Suppressor macrophage treated with lipopolysaccharide for 1 hour (primary cell): ENCODE measurements around the gene SLC66A2.

Source experiments
- DNase-seq, 3 donors: peaks; one replicate each; pipeline ENCODE4 v3.0.0-alpha.2; 2020 to 2022

Gene SLC66A2

DNA sequence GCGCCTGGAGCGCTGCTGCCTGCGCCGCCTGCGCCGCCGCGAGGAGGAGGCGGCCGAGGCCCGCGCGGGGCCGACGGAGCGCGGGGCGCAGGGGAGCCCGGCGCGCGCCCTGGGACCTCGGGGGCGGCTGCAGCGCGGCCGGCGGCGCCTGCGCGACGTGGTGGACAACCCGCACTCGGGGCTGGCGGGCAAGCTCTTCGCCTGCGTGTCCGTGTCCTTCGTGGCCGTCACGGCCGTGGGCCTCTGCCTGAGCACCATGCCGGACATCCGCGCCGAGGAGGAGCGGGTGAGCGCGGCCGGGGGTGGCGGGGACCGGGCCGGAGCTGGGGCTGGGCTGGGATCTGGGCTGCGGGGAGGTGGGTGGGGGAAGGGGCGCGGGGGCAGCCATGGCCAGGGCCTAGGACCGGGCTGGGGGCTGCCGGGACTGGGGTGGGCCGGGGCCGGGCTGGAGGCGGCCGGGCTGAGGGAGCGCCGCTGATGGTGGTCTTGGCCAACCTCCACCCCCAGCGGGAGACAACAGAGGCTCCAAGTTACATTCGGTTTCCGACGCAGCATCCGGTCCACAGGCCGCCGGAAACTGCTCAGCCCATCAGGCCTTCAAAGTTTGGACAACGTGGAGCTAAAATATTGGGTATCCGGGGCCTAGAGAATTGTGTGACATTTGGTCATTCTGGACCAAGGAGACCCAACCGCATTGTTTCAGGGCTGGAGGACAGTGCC, 87.3 kb downstream of the SLC66A2 start:
- DNase-seq, result no peak

DNA sequence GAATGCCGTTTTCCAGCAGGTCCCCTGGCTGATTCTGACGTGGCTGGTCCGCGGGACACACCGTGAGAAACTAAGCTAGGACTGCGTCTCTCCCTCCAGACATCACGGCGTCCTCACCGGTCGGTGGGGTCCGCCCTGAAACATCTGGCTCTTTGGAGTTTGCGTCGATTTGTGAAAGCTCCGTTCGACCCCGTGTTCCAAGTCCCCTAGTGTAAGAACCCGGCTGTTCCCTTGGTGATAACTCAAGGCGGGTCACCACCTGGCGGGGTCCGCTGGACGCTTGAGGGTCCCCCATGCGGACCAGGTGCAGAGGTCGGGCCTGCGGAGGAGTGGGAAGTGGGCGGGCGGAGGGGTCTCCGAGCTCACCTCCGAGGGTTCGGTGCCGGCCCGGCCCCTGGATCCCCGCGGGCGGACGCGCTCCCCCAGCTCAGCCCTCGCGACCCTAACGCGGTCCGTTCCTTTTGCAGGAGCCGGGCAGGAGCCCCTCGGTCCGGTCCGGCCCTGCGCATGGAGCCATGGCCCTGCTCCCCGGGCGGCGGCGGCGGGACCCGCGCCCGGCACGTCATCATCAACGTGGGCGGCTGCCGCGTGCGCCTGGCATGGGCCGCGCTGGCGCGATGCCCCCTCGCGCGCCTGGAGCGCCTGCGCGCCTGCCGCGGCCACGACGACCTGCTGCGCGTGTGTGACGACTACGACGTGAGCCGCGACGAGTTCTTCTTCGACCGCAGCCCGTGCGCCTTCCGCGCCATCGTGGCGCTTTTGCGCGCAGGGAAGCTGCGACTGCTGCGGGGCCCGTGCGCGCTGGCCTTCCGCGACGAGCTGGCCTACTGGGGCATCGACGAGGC, 88.1 kb downstream of the SLC66A2 start:
- no peak for DNase-seq

- DNase-seq, result no peak
Measured at GRCh38 chr18:79862562-79862961, 88.9 kb downstream of the SLC66A2 start.

- no peak for DNase-seq
Measured at GRCh38 chr18:79861687-79862086, 89.8 kb downstream of the SLC66A2 start.

DNA sequence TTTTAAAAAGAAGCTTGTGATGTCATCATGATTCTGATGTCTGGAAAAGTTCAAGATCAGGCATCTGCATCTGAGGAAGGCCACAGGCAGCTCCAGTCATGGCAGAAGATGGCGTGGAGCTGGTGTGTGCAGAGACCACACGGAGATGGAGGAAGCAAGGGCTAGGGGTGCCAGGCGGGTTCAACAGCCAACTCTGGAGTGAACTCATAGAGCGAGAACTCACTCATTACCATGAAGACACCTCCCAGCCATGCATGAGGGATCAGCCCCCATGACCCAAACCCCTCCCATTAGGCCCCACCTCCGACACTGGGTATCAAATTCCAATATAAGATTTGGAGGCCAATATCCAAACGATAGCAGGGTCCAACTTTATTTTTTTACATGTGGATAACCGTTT, 92.1 kb downstream of the SLC66A2 start:
- DNase-seq, result no peak

DNA sequence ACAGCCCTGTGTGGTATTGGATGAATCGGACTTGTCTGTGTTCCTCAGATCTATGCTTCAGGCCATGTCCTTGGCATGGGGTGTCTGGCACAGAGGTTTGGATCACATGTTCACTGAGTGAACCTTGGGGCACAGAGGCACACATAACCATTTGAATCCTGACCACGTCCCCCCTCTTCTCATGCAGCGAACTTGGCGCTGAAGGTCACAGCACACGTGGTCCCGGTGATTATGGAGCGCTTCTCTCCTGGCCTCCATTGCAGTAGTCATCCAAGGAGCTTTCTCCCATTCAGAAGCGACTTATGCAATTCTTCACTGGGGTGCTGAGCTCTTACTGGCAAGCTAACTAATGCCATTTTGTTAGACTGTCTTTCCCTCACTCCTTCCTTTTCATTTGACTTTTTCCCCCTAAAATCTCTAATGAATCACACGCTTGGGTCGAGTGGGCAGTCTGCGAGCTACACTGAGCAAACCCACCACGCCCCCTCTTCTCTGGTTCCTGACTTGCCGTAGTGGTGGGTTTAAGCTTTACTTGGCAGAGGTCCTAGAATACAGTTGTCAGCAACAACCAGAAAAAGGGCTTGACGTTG, 94.3 kb downstream of the SLC66A2 start:
- DNase-seq, result no peak

DNA sequence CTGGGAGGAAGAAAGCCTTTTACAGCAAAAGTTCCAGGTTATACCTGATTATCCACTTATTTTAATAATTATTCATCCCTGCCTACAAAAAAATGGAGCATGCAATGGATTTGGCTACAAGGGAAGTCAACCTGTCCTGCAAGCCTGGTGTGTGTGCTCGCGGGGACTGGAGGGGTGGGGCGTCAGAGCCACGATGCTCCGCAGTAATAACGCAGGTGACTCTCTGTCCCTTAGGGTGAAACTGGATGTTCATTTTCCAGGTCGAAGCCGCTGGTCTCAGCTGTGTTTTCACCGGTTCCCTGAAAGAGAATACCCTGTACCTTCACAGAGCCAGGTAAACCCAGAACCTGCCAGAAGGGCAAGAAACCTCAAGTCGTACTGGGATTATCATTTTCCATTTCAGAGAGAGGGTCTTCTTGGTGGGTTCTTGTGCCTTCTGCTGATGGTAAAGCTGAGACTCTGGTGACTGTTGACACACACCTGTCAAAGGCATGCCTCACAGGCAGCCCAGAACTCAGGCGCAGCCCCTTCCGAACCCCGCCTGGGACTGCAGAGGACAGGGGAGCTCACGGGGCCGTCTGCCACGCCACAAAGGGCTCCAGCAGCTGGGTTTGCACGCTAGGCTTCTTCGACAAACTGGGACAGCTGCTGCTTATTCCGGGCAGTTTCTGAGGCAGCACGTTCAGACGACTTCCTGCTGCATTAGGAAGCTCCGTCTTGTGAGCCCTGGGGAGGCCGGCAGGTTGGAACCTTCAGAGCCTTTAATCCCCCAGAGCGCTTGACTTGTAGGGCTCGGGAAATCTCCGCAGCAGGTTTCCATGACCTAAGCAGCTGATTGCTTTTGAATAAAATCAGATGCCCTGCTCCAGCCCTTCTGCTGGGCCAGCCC, 95.1 kb downstream of the SLC66A2 start:
- DNase-seq, result peak; percentile 25 to 36 (median 26)

DNA sequence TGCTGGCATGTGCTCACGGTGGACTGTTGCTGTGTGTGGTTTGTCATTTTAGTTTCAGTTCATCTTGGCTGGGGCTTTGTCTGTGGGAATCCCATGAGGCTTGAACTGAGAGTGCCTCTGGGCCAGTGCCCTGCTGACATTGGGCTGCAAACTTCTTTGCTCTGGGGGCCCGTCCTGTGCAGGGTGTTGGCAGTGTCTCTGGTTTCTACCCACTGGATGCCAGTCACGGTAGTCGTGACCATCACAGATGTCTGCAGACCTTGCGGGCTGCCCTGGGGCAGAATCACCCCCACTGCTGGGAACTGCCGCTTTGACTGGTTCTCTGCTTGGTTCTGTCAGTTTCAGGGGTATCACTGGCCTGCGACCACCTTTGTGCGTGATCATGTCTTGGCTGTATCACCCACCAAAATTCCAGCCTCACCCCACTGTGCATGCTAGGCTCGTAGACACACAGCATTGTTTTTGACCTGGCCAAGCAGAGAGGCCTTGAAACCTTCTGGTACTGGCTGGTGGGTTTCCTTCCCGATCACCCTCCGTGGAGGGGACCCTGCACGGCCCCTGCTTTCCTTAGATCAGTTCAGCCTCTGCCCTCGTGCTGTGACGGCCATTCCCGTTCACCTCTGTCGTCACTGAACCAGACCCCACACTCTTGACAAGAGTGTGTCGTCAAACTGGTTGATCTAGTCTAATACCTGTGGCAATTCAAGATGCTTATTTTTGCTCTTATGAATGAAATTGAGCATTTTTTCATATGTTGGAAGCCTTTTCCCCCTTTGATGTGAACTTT, 96.1 kb downstream of the SLC66A2 start:
- peak in 2 of 3 donors; percentile 6 to 8 for DNase-seq

GRCh38 chr18:79853993-79854364, 97.5 kb downstream of the SLC66A2 start:
- no peak for DNase-seq

- DNase-seq, result no peak
Measured at GRCh38 chr18:79853303-79853992, 98.0 kb downstream of the SLC66A2 start.

DNA sequence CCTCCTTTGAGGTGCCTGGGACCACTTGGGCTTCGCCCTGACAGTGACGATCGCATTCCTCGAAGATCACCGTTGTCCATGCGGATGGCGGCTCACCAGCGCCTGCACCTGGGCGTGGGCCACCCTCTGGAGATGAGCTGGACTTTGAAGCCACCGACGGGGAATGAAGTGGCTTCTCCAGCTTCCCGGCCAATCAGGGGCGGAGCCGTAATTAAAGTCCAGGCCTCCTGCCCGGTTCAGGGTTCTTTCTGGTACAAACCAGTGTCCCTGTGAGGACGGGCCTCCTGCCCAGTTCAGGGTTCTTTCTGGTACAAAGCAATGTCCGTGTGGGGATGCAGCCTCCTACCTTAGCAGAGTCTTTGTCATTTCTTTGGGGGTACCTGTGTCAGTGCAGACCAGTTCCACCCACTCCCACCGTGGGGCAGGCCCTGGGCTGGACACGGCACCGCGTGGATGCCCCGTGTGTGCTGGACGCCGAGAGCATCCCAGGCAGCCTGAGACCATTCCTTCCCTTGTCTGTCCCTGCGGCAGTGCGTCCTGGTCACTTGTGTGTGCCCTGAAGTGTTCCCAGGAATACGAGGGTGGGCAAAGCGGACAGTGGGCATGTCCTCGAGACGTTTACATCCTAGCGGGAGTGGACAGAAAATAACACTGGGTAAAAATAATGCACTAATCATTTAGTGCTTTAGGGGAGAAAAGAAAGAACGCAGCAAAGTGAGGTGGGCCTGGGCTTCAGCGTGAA, 98.7 kb downstream of the SLC66A2 start:
- DNase-seq, result no peak
